Fibroblast of lung (primary cell): ENCODE results near the gene PI16. TPM values are rescaled to one million over a fixed set of nuclear protein-coding genes. Genes with fewer than 3 reads are reported as not detected.

Source experiments
- DNase-seq, 2 donors: peaks; one replicate each; pipeline versions ENCODE4 v3.0.0 to v3.0.0-alpha.2; 2010; ENCODE audit warnings: low read depth in 2 of 2
- H2AFZ ChIP-seq: 2 replicates; pipeline ENCODE4 v1.5.1; 2012; ENCODE audit warnings: low read length, control low read depth, inconsistent platforms
- H3K27ac ChIP-seq: 2 replicates; pipeline ENCODE4 v1.5.1; 2011; ENCODE audit warnings: low read length, control low read depth; ENCODE audit not compliant: insufficient read depth
- H3K27me3 ChIP-seq: 2 replicates; pipeline ENCODE4 v1.5.1; 2011; ENCODE audit warnings: mild to moderate bottlenecking, low read length; ENCODE audit not compliant: control insufficient read depth, insufficient read depth
- H3K36me3 ChIP-seq: 2 replicates; pipeline ENCODE4 v1.5.1; 2011; ENCODE audit warnings: low read length; ENCODE audit not compliant: control insufficient read depth, insufficient read depth
- H3K4me1 ChIP-seq: 2 replicates; pipeline ENCODE4 v1.5.1; 2011; ENCODE audit warnings: low read length; ENCODE audit not compliant: control insufficient read depth, insufficient read depth; ENCODE audit errors: extremely low read depth
- H3K4me2 ChIP-seq: 2 replicates; pipeline ENCODE4 v1.5.1; 2011; ENCODE audit warnings: low read length, control low read depth; ENCODE audit not compliant: insufficient read depth; ENCODE audit errors: extremely low read depth
- H3K4me3 ChIP-seq, 4 experiments: fragments of 200-600 bp in 1 of 4; sonication (generic) in 1 of 4; replicated peaks in 1 of 4; 2 replicates each; pipeline ENCODE4 v1.5.1; 2011 to 2016; ENCODE audit warnings: low read length in 4 of 4, low read depth in 3 of 4, mild to moderate bottlenecking in 3 of 4, control low read depth in 2 of 4, inconsistent platforms in 1 of 4, mixed read lengths in 1 of 4; ENCODE audit not compliant: insufficient read depth in 1 of 4; ENCODE audit errors: control extremely low read depth in 1 of 4
- H3K79me2 ChIP-seq: 2 replicates; pipeline ENCODE4 v1.5.1; 2012; ENCODE audit warnings: mild to moderate bottlenecking, low read length, inconsistent platforms; ENCODE audit not compliant: control insufficient read depth, insufficient read depth
- H3K9ac ChIP-seq: 2 replicates; pipeline ENCODE4 v1.5.1; 2011; ENCODE audit warnings: mild to moderate bottlenecking, low read length, control low read depth; ENCODE audit not compliant: insufficient read depth
- H3K9me3 ChIP-seq: 2 replicates; pipeline ENCODE4 v1.5.1; 2012; ENCODE audit warnings: low read depth, low read length; ENCODE audit not compliant: control insufficient read depth, insufficient read depth
- H4K20me1 ChIP-seq: 2 replicates; pipeline ENCODE4 v1.5.1; 2011; ENCODE audit warnings: low read length; ENCODE audit not compliant: control insufficient read depth, insufficient read depth; ENCODE audit errors: extremely low read depth
- CTCF ChIP-seq, 2 donors: IDR thresholded peaks in 1 of 2; conservative IDR thresholded peaks in 1 of 2; 1 replicate in 1 of 2; 2 replicates in 1 of 2; pipeline ENCODE4 v1.5.1; 2011 to 2012; ENCODE audit warnings: low read length in 2 of 2, control low read depth in 1 of 2, inconsistent platforms in 1 of 2, low read depth in 1 of 2, mild to moderate bottlenecking in 1 of 2
- EZH2 ChIP-seq: IDR thresholded peaks from 2 replicates; pipeline ENCODE4 v1.5.1; 2012; ENCODE audit warnings: low read length, control low read depth, mild to moderate bottlenecking; ENCODE audit errors: missing control alignments
- polyA plus RNA-seq, 2 donors: library from polyadenylated mRNA; depleted of rRNA in 1 of 2; stranded (reverse) in 1 of 2; unstranded in 1 of 2; fragments of >200 nt; gene quantifications; 2 replicates each; pipeline ENCODE4 v1.2.1, GENCODE V29; 2011 to 2012; ENCODE audit warnings: missing spikeins in 1 of 2
- total RNA-seq: library from RNA; depleted of rRNA; stranded (reverse); fragments of >200 nt; gene quantifications from 2 replicates; pipeline ENCODE4 v1.2.1, GENCODE V29; 2014

PI16 gene
- total and polyA plus RNA-seq, 2 donors (not counting 1 experiment from before 2014, with no cell fraction given): 0.09 TPM; not detected in 1

GRCh38 chr6:36961441-36962435 lies 7.2 kb downstream of the PI16 start:
- no peak for DNase-seq
- TF ChIP-seq EZH2 (no peak), CTCF (conservative IDR thresholded peaks at IDR 0.05 in 1 of 2, IDR thresholded peaks at IDR 0.05 in 1 of 2; ENCODE audit: low read depth in 1 of 2, low read length in 2 of 2) (no peak)
- H3K27me3 ChIP-seq: no peaks in the 10 kb centered on the region
- H3K27ac ChIP-seq: no peak overlapping the region
- no peaks in the 10 kb centered on the region for H3K9me3 ChIP-seq
- no peaks in the 10 kb centered on the region for H3K4me1 ChIP-seq
- no peak overlapping the region for H3K4me2 ChIP-seq
- no peak overlapping the region for H3K9ac ChIP-seq
- no peaks in the 10 kb centered on the region for H3K79me2 ChIP-seq
- no peaks in the 10 kb centered on the region for H3K36me3 ChIP-seq
- H2AFZ ChIP-seq: no peak overlapping the region
- no peak overlapping the region for H3K4me3 ChIP-seq
- no peaks in the 10 kb centered on the region for H4K20me1 ChIP-seq

- H3K9me3 ChIP-seq: no peaks in the 10 kb centered on the region
- no peaks in the 10 kb centered on the region for H3K27me3 ChIP-seq
- DNase-seq: peak in 1 of 2 donors; percentile 57
- H3K4me3 ChIP-seq: no peak overlapping the region
- TF ChIP-seq EZH2 (no peak), CTCF (conservative IDR thresholded peaks at IDR 0.05 in 1 of 2, IDR thresholded peaks at IDR 0.05 in 1 of 2; ENCODE audit: low read depth in 1 of 2, low read length in 2 of 2) (no peak)
- no peak overlapping the region for H3K4me2 ChIP-seq
- no peak overlapping the region for H2AFZ ChIP-seq
- H3K4me1 ChIP-seq: no peaks in the 10 kb centered on the region
- no peak overlapping the region for H3K27ac ChIP-seq
- H4K20me1 ChIP-seq: no peaks in the 10 kb centered on the region
- peaks cover 5% of the 10 kb centered on the region for H3K36me3 ChIP-seq
- no peak overlapping the region for H3K9ac ChIP-seq
- H3K79me2 ChIP-seq: no peaks in the 10 kb centered on the region
Measured at GRCh38 chr6:36962874-36963273, 8.3 kb downstream of the PI16 start.

GRCh38 chr6:36963451-36964290 lies 9.1 kb downstream of the PI16 start:
- no peaks in the 10 kb centered on the region for H3K79me2 ChIP-seq

More at GRCh38 chr6:36963451-36964290, 9.1 kb downstream of the PI16 start:
- Histone ChIP-seq H3K9me3 (no peaks in the 10 kb centered on the region), H3K4me3 (no peak overlapping the region), H3K9ac (no peak overlapping the region), H3K4me2 (no peak overlapping the region), H3K36me3 (peaks cover 12% of the 10 kb centered on the region), H3K27ac (no peak overlapping the region), H4K20me1 (no peaks in the 10 kb centered on the region), H2AFZ (no peak overlapping the region), H3K27me3 (no peaks in the 10 kb centered on the region), H3K4me1 (no peaks in the 10 kb centered on the region)
- TF ChIP-seq EZH2 (no peak), CTCF (conservative IDR thresholded peaks at IDR 0.05 in 1 of 2, IDR thresholded peaks at IDR 0.05 in 1 of 2; ENCODE audit: low read depth in 1 of 2, low read length in 2 of 2) (no peak)
- no peak for DNase-seq
